Neural crest cell (in vitro differentiated cells): ENCODE data around the gene ZNF302. TPM values are rescaled to one million over a fixed set of nuclear protein-coding genes. Genes with fewer than 3 reads are reported as not detected.
"Not testable (repeated sequence)": the region's sequence is repeated elsewhere in the genome, so short reads cannot be mapped to it uniquely, and the experiment has no call there.

ENCODE experiments used
- DNase-seq: peaks from one replicate; pipeline ENCODE4 v3.0.0; 2021; ENCODE audit warnings: low read depth, mixed read lengths, low spot score
- H3K27ac Mint-ChIP-seq: one replicate; pipeline ENCODE4 v1.8.0; 2021; ENCODE audit warnings: mild to moderate bottlenecking, mixed read lengths; ENCODE audit not compliant: unreplicated experiment
- H3K27me3 Mint-ChIP-seq: 2 replicates; pipeline ENCODE4 v1.8.0; 2021; ENCODE audit warnings: low read depth, mild to moderate bottlenecking, mixed read lengths
- H3K36me3 Mint-ChIP-seq: 2 replicates; pipeline ENCODE4 v1.8.0; 2021; ENCODE audit warnings: low read depth, mild to moderate bottlenecking, mixed read lengths
- H3K4me1 Mint-ChIP-seq: 2 replicates; pipeline ENCODE4 v1.8.0; 2021; ENCODE audit warnings: mixed read lengths
- H3K4me3 Mint-ChIP-seq: one replicate; pipeline ENCODE4 v1.8.0; 2021; ENCODE audit warnings: mild to moderate bottlenecking, mixed read lengths
- H3K9me3 Mint-ChIP-seq: 2 replicates; pipeline ENCODE4 v1.8.0; 2021; ENCODE audit warnings: mixed read lengths
- total RNA-seq: library from RNA; stranded (reverse); gene quantifications from 2 replicates; pipeline ENCODE4 v1.2.1, GENCODE V29; 2021
- TF ChIP-seq, protein P1 (sequence below): fragments of 200-600 bp; sonication (generic); conservative IDR thresholded peaks from 2 replicates; pipeline ENCODE4 v1.5.0; 2021; ENCODE audit warnings: antibody characterized with exemption, mild to moderate bottlenecking

Gene ZNF302
- total RNA-seq, 1 donor from 2014 or later: 37.0 TPM

DNA sequence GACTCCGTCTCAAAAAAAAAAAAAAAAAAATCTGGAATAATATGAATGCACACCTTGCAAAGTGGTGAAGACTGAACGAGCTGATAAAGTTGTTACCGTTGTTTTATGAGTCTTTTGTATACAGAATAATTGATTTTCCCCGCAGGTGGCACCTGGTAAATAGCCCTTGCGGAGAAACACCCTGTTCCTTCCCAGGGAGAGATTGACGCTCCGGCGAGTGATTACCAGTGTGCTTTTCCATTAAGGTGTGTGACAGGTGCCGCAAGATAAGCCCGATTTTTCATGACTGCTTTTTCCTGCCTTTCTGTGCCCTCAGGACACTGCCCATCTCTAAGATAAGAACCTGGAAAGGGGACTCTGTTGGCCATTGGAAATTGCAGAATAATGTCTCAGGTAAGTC is 943 bp downstream of the ZNF302 start:
- H3K27me3 Mint-ChIP-seq: peaks cover 6% of the 10 kb centered on the region
- TF ChIP-seq, protein P1, sequence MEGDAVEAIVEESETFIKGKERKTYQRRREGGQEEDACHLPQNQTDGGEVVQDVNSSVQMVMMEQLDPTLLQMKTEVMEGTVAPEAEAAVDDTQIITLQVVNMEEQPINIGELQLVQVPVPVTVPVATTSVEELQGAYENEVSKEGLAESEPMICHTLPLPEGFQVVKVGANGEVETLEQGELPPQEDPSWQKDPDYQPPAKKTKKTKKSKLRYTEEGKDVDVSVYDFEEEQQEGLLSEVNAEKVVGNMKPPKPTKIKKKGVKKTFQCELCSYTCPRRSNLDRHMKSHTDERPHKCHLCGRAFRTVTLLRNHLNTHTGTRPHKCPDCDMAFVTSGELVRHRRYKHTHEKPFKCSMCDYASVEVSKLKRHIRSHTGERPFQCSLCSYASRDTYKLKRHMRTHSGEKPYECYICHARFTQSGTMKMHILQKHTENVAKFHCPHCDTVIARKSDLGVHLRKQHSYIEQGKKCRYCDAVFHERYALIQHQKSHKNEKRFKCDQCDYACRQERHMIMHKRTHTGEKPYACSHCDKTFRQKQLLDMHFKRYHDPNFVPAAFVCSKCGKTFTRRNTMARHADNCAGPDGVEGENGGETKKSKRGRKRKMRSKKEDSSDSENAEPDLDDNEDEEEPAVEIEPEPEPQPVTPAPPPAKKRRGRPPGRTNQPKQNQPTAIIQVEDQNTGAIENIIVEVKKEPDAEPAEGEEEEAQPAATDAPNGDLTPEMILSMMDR: no peak
- peaks cover 27% of the 10 kb centered on the region for H3K9me3 Mint-ChIP-seq
- no peak for DNase-seq
- H3K27ac Mint-ChIP-seq: peak overlapping the region; percentile 78
- peaks cover 55% of the 10 kb centered on the region for H3K36me3 Mint-ChIP-seq
- peak overlapping the region; percentile 97 for H3K4me3 Mint-ChIP-seq
- H3K4me1 Mint-ChIP-seq: peaks cover 33% of the 10 kb centered on the region

DNA sequence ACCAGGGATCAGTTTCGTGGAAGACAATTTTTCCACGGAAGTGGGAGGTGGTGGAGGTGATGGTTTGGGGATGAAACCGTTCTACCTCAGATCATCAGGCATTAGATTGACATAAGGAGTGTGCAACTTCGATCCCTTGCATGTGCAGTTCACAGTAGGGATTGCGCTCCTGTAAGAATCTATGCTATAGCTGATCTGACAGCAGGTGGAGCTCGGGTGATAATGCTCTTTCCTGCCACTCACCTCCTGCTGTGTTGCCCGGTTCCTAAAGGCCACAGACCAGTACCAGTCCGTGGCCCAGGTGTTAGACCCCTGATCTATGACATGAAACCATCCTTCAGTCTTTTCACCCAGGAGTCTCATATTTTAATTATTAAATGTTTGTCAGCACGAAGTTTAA is 4.0 kb downstream of the ZNF302 start:
- Mint-ChIP-seq H3K36me3 (peaks cover 84% of the 10 kb centered on the region), H3K4me3 (no peak overlapping the region), H3K27ac (no peak overlapping the region), H3K4me1 (peaks cover 30% of the 10 kb centered on the region), H3K9me3 (peaks cover 41% of the 10 kb centered on the region), H3K27me3 (peaks cover 4% of the 10 kb centered on the region)
- DNase-seq: no peak
- TF ChIP-seq, protein P1: no peak

DNA sequence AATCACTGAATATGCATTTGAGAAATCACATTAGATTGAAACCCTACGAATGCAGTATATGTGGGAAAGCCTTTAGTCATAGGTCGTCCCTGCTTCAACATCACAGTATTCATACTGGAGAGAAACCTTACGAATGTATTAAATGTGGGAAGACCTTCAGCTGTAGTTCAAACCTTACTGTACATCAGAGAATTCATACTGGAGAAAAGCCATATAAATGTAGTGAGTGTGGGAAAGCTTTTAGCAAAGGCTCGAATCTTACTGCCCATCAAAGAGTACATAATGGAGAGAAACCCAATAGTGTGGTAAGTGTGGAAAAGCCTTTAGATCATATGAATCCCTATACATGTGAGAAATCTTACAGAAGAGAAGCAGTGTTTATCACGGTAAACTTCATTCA is 7.8 kb downstream of the ZNF302 start:
- not testable (repeated sequence) for H3K4me1 Mint-ChIP-seq
- Mint-ChIP-seq H3K36me3 (peaks cover 72% of the 10 kb centered on the region), H3K9me3 (peaks cover 44% of the 10 kb centered on the region)

DNA sequence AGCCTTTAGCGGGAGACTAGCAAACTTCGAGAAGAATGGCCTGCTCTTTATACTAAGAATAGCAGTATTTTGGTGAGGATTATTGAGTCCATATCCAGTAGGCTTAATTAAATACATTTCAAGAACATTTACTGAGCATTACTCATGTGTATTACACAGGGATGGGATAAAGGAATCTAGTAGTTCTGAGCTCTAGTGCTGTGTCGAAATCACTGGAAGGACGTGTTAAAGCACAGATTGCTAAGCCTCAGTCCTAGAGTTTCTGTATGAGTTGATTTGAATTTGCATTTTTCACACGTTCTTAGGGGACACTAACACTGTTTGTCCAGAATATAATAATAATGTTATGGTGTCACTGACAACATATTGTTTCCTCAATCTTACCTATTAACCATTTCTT is 9.0 kb downstream of the ZNF302 start:
- Mint-ChIP-seq H3K4me1 (no peaks in the 10 kb centered on the region), H3K27me3 (peaks cover 23% of the 10 kb centered on the region), H3K36me3 (peaks cover 62% of the 10 kb centered on the region), H3K27ac (no peak overlapping the region), H3K9me3 (peaks cover 42% of the 10 kb centered on the region), H3K4me3 (no peak overlapping the region)
- TF ChIP-seq, protein P1: no peak
- DNase-seq: no peak

More for the DNA sequence above, 7.8 kb downstream of the ZNF302 start:
- not testable (repeated sequence) for DNase-seq, H3K27ac Mint-ChIP-seq, H3K4me3 Mint-ChIP-seq
- peaks cover 14% of the 10 kb centered on the region for H3K27me3 Mint-ChIP-seq

DNA sequence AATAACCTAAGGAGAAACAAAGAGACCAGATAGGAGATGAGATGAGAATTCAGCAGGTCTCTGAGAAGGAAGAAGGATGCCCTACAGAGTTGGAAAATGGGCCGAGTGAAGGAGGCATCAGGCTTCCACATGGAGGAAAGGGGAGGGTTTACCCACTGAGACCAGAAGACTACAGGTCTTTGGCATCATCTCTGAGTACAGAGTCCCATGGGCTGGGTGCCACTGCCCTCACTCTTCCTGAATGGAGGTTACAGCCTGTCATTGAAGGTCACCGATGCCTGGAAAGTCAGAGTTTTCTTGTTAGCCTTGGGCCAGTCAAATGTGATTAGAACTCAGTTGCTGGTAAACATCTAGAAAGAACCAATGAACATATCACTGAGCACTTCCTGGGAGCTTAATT is 9.9 kb downstream of the ZNF302 start:
- no peak overlapping the region for H3K27ac Mint-ChIP-seq
- TF ChIP-seq, protein P1: no peak
- peaks cover 42% of the 10 kb centered on the region for H3K9me3 Mint-ChIP-seq
- DNase-seq: no peak
- peaks cover 30% of the 10 kb centered on the region for H3K27me3 Mint-ChIP-seq
- no peaks in the 10 kb centered on the region for H3K4me1 Mint-ChIP-seq
- peaks cover 55% of the 10 kb centered on the region for H3K36me3 Mint-ChIP-seq
- H3K4me3 Mint-ChIP-seq: no peak overlapping the region

DNA sequence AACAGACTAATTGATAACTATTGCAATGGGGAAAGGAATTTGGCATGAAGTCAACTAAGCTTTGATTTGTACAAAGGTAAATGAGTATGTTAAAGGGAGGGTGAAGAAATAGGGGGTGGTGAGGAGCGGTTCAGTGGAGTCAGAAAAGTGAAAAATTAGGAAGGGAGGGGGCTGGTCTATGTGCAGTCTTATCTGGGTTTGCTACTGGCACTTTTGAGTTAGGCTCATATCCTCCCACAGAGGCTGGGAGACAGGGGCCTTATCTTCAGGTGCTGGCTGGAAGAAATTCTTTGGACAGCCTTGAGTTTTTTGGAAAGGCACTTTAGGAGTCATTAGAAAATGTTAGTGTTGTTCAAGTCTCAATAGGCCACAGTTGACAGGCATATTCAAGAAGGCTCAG is 11.1 kb downstream of the ZNF302 start:
- peaks cover 35% of the 10 kb centered on the region for H3K9me3 Mint-ChIP-seq

More for the DNA sequence above, 11.1 kb downstream of the ZNF302 start:
- Mint-ChIP-seq H3K27me3 (peaks cover 36% of the 10 kb centered on the region), H3K4me3 (no peak overlapping the region), H3K36me3 (peaks cover 44% of the 10 kb centered on the region), H3K4me1 (no peaks in the 10 kb centered on the region), H3K27ac (no peak overlapping the region)
- DNase-seq: no peak
- TF ChIP-seq, protein P1: no peak
